HG03196 (cell line): Measurements from ENCODE around the gene MAML3.

Experiments
- ATAC-seq: cut with Tn5 transposase; IDR thresholded peaks from one replicate; pipeline ENCODE4 v1.9.1; 2021; ENCODE audit not compliant: unreplicated experiment

The MAML3 gene

DNA sequence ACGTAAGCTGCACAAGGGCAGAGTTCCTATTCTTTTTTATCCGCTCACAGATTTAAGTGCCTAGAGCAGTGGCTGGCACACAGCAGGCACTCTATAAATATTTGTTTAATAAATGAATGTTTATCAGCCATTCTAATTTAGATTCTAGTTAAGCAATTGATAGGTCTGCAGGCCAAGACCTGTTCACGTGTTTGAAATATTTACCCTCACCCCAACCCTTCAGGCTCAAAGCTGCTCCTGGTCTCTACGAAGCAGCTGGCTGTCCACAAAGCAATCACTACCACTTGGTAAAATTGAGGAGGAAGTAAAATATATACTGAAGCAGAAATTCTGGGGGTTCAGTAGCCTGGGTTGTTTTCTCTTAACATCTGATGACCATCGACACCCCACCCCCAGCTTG lies 330.2 kb downstream of the MAML3 start:
- no peak for ATAC-seq

DNA sequence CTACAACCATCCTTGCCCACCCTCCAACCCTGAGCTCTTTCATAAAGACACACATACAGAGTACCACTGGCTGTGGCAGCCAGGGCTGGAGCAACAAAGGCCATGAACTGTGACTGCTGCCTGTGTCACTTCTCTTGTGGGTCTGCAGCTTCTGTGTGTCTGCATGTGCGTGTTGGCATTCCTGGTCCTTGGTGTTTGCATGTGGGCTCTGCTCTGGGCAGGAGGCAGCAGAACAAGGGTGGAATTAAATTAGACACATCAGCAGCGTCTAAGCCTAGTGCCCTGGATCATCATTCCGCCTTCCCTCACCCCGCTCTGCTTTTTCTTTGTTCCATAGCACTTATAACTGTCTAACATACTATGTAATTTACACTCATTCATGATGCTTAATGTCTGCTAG lies 330.6 kb downstream of the MAML3 start:
- ATAC-seq, result no peak

- ATAC-seq, result no peak
These were observed 331.6 kb downstream of the MAML3 start for GRCh38 chr4:139822391-139822790.

DNA sequence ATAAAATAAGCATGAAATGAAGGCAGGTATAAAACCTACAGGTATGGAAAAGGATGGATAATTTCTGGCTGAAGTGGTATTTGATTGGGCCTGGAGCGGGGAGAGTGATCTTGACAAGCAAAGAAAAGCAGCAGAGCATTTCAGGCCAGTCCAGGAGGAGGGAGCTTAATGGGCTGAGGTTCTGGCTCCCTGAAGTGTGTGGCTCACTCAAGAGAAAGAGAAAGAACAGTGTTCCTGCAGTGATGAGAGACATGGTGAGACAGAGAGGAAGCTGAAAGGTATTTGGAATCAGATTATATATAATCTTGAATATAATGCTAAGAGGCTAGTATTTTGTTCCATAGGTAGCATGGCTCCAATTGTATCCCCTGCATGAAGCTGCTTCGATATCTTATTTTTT lies 334.9 kb downstream of the MAML3 start:
- no peak for ATAC-seq

GRCh38 chr4:139817657-139818452 lies 336.1 kb downstream of the MAML3 start:
- no peak for ATAC-seq

DNA sequence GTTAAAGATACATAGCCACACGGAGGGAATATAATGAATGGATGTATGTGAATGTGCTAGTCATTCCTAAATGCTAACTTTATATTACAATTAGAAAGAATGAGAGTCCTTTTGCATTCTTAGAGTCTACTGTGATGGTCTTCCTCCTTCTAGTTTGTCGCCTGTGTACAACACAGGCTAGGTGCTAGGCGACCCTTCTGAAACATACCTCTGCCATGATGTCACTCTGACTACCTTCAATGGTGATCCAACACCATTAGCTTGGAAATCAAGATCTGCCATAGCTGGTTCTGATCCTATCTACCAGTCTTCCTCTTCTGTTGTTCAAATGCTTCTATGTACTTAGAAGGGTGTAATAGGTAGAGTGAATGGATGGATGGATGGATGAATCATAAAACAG lies 337.1 kb downstream of the MAML3 start:
- no peak for ATAC-seq

- no peak for ATAC-seq
These were observed 338.0 kb downstream of the MAML3 start for GRCh38 chr4:139815778-139816601.

GRCh38 chr4:139814323-139815015 lies 339.5 kb downstream of the MAML3 start:
- no peak for ATAC-seq

DNA sequence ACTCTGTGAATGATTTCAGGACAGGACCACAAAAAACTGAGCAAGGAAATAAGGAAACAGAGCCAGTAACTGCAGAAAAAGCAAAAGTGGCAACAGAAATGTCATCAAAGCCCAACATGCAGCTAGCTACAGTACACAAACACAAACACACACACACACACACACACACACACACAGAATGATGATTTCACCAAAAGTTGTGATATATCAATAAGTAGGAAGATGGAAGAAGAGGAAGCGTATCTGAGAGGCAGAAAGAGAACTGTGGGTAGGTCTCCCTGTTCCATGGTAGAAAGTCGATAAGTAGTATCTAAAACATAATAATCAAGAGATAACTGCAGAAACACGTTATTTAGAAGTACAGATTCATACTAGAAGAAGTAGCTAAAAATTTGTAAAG lies 340.1 kb downstream of the MAML3 start:
- no peak for ATAC-seq

GRCh38 chr4:139810710-139811109 lies 343.3 kb downstream of the MAML3 start:
- ATAC-seq, result no peak

DNA sequence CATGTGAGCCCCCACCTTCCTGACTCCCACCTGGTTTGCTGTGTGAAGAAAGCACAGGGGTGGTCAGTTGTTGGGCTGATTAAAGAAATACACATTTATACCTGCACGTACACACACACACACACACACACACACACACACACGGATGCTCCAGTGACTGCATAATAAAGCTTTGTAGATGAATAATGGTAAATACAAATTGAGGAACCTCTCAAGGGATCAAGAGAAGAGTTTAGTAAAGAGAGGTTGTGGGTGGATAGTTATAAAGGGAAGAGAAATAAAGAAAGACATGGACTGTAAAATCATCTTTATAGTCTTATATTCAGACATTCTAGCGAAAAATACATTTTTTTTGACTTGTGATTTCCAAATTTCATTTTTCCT lies 344.2 kb downstream of the MAML3 start:
- ATAC-seq, result no peak

- no peak for ATAC-seq
These were observed 344.9 kb downstream of the MAML3 start for GRCh38 chr4:139808808-139809756.

DNA sequence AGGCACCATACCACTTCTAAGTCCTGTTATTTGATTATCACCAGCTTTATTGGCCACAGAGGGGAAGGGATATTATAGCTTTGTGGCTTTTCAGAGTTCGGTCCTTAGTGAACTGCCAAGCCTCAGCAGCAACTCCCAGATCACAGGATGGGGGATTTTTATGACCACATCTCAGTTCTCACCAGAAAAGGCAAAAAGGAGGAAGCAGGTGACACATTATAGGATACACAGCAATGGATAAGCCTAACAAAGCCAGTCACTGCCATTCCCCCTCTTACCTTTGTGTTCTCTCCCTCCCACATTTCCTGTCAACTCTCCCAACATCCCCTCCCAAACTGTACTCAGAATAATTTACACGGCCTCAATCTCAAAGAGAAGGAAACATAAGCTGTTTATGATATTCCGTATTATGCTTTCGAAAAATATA lies 345.6 kb downstream of the MAML3 start:
- ATAC-seq, result no peak

GRCh38 chr4:139807483-139807882 lies 346.5 kb downstream of the MAML3 start:
- ATAC-seq, result no peak

DNA sequence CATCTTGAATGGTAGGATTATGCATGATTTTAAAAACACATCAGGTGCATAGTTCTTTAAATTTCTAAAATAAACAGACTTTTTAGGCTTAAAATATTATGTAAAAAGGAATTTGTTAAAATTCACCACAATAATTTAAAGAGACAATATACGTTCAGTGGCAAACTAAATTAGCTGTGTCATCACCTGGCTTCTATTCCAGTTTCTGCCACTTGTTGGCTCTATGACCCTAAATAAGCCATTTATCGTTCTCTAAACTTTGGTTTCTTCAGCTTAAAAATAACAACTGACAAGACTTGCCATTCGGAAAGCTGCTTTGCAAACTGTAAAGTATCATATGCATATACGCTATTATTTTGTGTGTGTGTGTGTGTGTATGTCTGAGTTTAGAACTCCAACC lies 347.1 kb downstream of the MAML3 start:
- ATAC-seq, result no peak

- no peak for ATAC-seq
These were observed 351.1 kb downstream of the MAML3 start for GRCh38 chr4:139802931-139803330.

DNA sequence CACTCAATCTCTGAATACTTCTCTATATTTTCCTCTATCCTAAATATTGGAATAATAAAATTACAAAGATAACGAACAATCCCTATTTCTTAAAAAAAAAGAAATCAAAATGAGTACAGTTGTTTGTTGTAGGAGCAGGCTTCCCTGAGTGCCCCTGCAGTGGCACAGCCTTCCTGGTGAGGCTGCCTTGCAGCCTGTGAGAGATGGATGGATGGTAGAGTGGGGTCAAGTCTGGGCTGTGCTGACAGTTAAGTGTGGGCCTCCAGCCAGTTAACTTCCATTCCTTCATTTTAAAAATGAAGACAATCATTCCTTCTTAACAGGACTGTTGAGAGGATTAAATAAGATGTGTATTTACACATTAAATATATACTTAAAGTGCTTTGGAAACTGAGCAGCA lies 351.5 kb downstream of the MAML3 start:
- no peak for ATAC-seq

DNA sequence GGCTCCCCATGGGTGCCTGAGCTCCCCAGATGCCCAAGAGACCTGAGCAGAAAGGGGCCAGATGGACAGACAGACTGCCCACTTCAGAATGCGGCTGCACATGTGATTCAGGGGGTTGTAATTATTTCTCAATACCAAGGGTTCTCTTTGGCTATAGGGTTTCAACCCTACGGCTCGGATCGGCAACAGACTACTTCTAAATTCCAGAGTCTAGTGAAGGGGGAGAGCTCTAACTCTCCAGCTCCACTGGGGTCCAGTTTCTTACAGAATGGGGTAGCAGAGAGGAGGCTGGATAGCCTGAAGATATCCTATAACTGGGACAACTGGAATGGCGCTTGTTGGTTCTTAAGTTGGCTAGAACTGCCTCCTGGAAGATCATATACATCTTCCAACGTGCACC lies 352.1 kb downstream of the MAML3 start:
- no peak for ATAC-seq

- no peak for ATAC-seq
These were observed 353.9 kb downstream of the MAML3 start for GRCh38 chr4:139800082-139800481.

- ATAC-seq, result no peak
These were observed 354.4 kb downstream of the MAML3 start for GRCh38 chr4:139799615-139800014.

- ATAC-seq, result no peak
These were observed 355.5 kb downstream of the MAML3 start for GRCh38 chr4:139798456-139798855.
